Brain pericyte (primary cell): ENCODE data around the gene NOTCH4.
A peak's percentile ranks its signal among the peaks of the same experiment; 100 is the strongest.
"Not testable (repeated sequence)": the region's sequence is repeated elsewhere in the genome, so short reads cannot be mapped to it uniquely, and the experiment has no call there.

ENCODE experiments used
- DNase-seq: peaks from one replicate; pipeline ENCODE4 v3.0.0-alpha.2; 2012; ENCODE audit warnings: low read depth, low spot score

NOTCH4 gene

GRCh38 chr6:32218167-32218566 lies 5.7 kb downstream of the NOTCH4 start:
- DNase-seq, result no peak

GRCh38 chr6:32216998-32217397 lies 6.9 kb downstream of the NOTCH4 start:
- DNase-seq, result no peak

- no peak for DNase-seq
These were observed 7.6 kb downstream of the NOTCH4 start for GRCh38 chr6:32216285-32216684.

GRCh38 chr6:32215617-32216016 lies 8.2 kb downstream of the NOTCH4 start:
- DNase-seq, result no peak

GRCh38 chr6:32214126-32214525 lies 9.7 kb downstream of the NOTCH4 start:
- DNase-seq, result no peak

- no peak for DNase-seq
These were observed 10.2 kb downstream of the NOTCH4 start for GRCh38 chr6:32213649-32214048.

GRCh38 chr6:32212076-32212760 lies 11.6 kb downstream of the NOTCH4 start:
- DNase-seq, result no peak

- not testable (repeated sequence) for DNase-seq
These were observed 12.4 kb downstream of the NOTCH4 start for GRCh38 chr6:32211432-32211831.

GRCh38 chr6:32210191-32210601 lies 13.7 kb downstream of the NOTCH4 start:
- no peak for DNase-seq

- no peak for DNase-seq
These were observed 14.9 kb downstream of the NOTCH4 start for GRCh38 chr6:32208996-32209395.

- no peak for DNase-seq
These were observed 19.6 kb downstream of the NOTCH4 start for GRCh38 chr6:32204268-32204715.

- DNase-seq, result no peak
These were observed 20.2 kb downstream of the NOTCH4 start for GRCh38 chr6:32203426-32204267.

GRCh38 chr6:32202186-32202585 lies 21.7 kb downstream of the NOTCH4 start:
- DNase-seq, result no peak

- DNase-seq, result no peak
These were observed 23.0 kb downstream of the NOTCH4 start for GRCh38 chr6:32200711-32201475.

GRCh38 chr6:32198866-32199265 lies 25.0 kb downstream of the NOTCH4 start:
- no peak for DNase-seq

- DNase-seq, result no peak
These were observed 25.5 kb downstream of the NOTCH4 start for GRCh38 chr6:32198345-32198696.

- DNase-seq, result no peak
These were observed 26.9 kb downstream of the NOTCH4 start for GRCh38 chr6:32196682-32197616.

- DNase-seq, result no peak
These were observed 27.8 kb downstream of the NOTCH4 start for GRCh38 chr6:32195902-32196681.

GRCh38 chr6:32195652-32195901 lies 28.3 kb downstream of the NOTCH4 start:
- peak; percentile 99 for DNase-seq

- no peak for DNase-seq
These were observed 28.8 kb downstream of the NOTCH4 start for GRCh38 chr6:32194825-32195651.
